ENCODE measurements around the gene ZKSCAN1. TPM values are rescaled to one million over a fixed set of nuclear protein-coding genes. Genes with fewer than 3 reads are reported as not detected.
"Not testable (repeated sequence)": the region's sequence is repeated elsewhere in the genome, so short reads cannot be mapped to it uniquely, and the experiment has no call there.

The ZKSCAN1 gene
- total RNA-seq, 1 donor from 2014 or later, result 143 TPM

DNA sequence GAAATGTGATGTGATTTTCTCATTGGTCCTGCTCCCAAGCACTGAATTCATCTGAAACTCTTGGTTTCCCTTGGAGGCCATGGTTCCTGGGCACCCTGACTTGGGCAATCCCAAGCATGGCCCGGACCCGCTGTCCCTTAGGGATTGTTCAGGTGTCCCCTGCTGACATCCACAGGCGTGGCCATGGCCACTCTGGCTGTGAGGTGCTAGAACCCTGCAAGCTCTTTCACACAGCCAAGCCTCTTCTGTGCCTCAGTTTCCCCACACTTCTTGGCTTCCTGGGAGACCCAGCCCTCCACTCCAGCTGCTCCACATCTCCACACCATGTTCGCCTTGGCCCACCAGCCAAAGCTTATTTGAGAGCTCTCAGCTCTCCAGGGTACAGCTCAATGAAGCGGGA lies 27.6 kb upstream of the ZKSCAN1 start:
- no peak overlapping the region for H3K4me3 Mint-ChIP-seq
- H3K4me1 Mint-ChIP-seq, result peaks cover 5% of the 10 kb centered on the region
- H3K27ac Mint-ChIP-seq, result no peak overlapping the region
- H3K9me3 Mint-ChIP-seq, result no peaks in the 10 kb centered on the region
- DNase-seq (ENCODE audit: low spot score in 2 of 2, unreplicated experiment in 2 of 2), result no peak
- peaks cover 51% of the 10 kb centered on the region for H3K27me3 Mint-ChIP-seq (ENCODE audit: low read depth)
- TF ChIP-seq, protein P1, sequence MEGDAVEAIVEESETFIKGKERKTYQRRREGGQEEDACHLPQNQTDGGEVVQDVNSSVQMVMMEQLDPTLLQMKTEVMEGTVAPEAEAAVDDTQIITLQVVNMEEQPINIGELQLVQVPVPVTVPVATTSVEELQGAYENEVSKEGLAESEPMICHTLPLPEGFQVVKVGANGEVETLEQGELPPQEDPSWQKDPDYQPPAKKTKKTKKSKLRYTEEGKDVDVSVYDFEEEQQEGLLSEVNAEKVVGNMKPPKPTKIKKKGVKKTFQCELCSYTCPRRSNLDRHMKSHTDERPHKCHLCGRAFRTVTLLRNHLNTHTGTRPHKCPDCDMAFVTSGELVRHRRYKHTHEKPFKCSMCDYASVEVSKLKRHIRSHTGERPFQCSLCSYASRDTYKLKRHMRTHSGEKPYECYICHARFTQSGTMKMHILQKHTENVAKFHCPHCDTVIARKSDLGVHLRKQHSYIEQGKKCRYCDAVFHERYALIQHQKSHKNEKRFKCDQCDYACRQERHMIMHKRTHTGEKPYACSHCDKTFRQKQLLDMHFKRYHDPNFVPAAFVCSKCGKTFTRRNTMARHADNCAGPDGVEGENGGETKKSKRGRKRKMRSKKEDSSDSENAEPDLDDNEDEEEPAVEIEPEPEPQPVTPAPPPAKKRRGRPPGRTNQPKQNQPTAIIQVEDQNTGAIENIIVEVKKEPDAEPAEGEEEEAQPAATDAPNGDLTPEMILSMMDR (IDR thresholded peaks at IDR 0.05; ENCODE audit: unreplicated experiment), result no peak
- H3K36me3 Mint-ChIP-seq, result no peaks in the 10 kb centered on the region

DNA sequence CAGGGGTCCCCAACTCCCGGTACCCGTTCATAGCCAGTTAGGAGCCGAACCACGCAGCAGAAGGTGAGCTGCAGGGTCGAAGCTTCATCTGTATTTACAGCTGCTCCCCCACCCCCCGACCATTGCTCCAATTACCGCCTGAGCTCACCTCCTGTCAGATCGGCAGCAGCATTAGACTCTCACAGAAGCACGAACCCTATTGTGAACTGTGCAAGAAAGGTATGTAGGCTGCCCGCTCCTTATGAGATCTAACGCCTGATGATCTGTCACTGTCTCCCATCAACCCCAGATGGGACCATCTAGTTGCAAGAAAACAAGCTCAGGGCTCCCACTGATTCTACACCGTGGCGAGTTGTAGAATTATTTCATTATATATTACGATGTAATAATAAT lies 24.9 kb upstream of the ZKSCAN1 start:
- H3K27me3 Mint-ChIP-seq (ENCODE audit: low read depth), result peaks cover 31% of the 10 kb centered on the region
- peak overlapping the region; percentile 67 for H3K4me3 Mint-ChIP-seq
- no peaks in the 10 kb centered on the region for H3K9me3 Mint-ChIP-seq
- DNase-seq (ENCODE audit: low spot score in 2 of 2, unreplicated experiment in 2 of 2), result no peak
- H3K36me3 Mint-ChIP-seq, result no peaks in the 10 kb centered on the region
- H3K4me1 Mint-ChIP-seq, result peaks cover 5% of the 10 kb centered on the region
- TF ChIP-seq, protein P1 (IDR thresholded peaks at IDR 0.05; ENCODE audit: unreplicated experiment), result no peak
- no peak overlapping the region for H3K27ac Mint-ChIP-seq

- not testable (repeated sequence) for H3K27ac Mint-ChIP-seq; H3K36me3 Mint-ChIP-seq; H3K9me3 Mint-ChIP-seq; H3K4me3 Mint-ChIP-seq; DNase-seq (ENCODE audit: low spot score in 2 of 2, unreplicated experiment in 2 of 2); H3K4me1 Mint-ChIP-seq
- H3K27me3 Mint-ChIP-seq (ENCODE audit: low read depth), result peaks cover 23% of the 10 kb centered on the region
Measured at GRCh38 chr7:99991543-99991942, 23.9 kb upstream of the ZKSCAN1 start.

GRCh38 chr7:99992330-99993038 lies 22.9 kb upstream of the ZKSCAN1 start:
- H3K4me1 Mint-ChIP-seq, result peaks cover 8% of the 10 kb centered on the region
- no peaks in the 10 kb centered on the region for H3K9me3 Mint-ChIP-seq
- H3K4me3 Mint-ChIP-seq, result no peak overlapping the region
- no peak for DNase-seq (ENCODE audit: low spot score in 2 of 2, unreplicated experiment in 2 of 2)
- H3K27ac Mint-ChIP-seq, result no peak overlapping the region
- peaks cover 16% of the 10 kb centered on the region for H3K27me3 Mint-ChIP-seq (ENCODE audit: low read depth)
- TF ChIP-seq, protein P1 (IDR thresholded peaks at IDR 0.05; ENCODE audit: unreplicated experiment), result no peak
- no peaks in the 10 kb centered on the region for H3K36me3 Mint-ChIP-seq

DNA sequence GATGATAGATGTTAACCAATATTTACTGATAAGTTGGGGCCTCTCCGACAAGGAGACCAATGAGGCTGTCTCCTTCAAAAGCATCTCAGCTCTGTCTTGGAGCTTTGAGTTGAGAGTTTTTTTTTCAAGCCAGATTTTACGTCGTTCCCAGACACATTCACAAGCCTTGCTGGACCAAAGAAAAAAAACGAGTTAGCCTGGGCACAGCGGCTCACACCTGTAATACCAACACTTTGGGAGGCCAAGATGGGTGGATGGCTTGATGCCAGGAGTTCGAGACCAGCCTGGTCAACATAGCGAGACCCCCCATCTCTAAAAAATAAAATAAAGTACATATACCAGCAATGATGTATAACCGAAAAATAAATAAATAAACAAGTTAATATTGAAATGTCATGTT lies 20.6 kb upstream of the ZKSCAN1 start:
- H3K27me3 Mint-ChIP-seq (ENCODE audit: low read depth), result peaks cover 4% of the 10 kb centered on the region
- no peak overlapping the region for H3K27ac Mint-ChIP-seq
- H3K4me1 Mint-ChIP-seq, result peaks cover 8% of the 10 kb centered on the region
- H3K9me3 Mint-ChIP-seq, result no peaks in the 10 kb centered on the region
- H3K4me3 Mint-ChIP-seq, result no peak overlapping the region
- no peaks in the 10 kb centered on the region for H3K36me3 Mint-ChIP-seq
- DNase-seq (ENCODE audit: low spot score in 2 of 2, unreplicated experiment in 2 of 2), result no peak
- TF ChIP-seq, protein P1 (IDR thresholded peaks at IDR 0.05; ENCODE audit: unreplicated experiment), result no peak

DNA sequence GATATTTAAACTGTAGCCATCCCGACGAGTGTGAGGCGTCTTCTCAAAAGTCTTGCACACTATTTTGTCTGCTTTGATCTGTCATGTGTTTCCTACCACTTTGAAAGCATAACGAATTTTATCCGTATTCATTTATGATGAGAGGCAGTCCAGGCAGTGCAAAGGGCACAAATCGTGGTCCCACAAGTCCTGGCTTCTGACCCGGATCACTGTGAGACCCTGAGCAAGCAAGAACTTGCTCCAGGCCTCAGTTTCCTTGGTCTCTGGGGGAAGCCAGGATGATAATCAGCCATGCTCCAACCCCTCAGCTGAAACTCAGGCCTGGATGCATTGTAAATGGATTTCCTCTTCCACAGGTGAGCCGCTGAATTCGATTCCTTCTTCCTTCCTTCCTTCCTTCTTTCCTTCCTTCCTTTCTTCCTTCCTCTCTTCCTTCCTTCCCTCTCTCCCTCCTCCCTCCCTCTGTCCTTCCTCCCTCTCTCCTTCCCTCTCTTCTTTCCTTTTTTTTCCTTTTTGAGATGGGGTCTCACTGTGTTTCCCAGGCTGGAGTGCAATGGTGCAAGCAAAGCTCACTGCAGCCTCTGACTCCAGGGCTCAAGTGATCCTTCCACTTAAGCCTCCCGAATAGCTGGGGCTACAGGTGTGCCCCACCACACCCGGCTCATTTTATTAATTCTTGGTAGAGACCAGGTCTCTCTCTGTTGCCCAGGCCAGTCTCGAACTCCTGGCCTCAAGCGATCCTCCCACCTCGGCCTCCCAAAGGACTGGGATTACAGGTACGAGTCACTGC lies 18.4 kb upstream of the ZKSCAN1 start:
- DNase-seq (ENCODE audit: low spot score in 2 of 2, unreplicated experiment in 2 of 2), result no peak
- Mint-ChIP-seq H3K36me3 (no peaks in the 10 kb centered on the region), H3K9me3 (no peaks in the 10 kb centered on the region), H3K4me3 (peak overlapping the region; percentile 55), H3K27ac (peak overlapping the region; percentile 25), H3K27me3 (ENCODE audit: low read depth) (peaks cover 4% of the 10 kb centered on the region), H3K4me1 (peaks cover 3% of the 10 kb centered on the region)
- TF ChIP-seq, protein P1 (IDR thresholded peaks at IDR 0.05; ENCODE audit: unreplicated experiment), result no peak
